ENCODE data around the gene NECTIN2. TPM values are rescaled to one million over a fixed set of nuclear protein-coding genes. Genes with fewer than 3 reads are reported as not detected.

NECTIN2 gene
- total and polyA plus RNA-seq, 10 donors = 14.3 to 136 (median 98.6) TPM

GRCh38 chr19:44871809-44872208 lies 25.7 kb downstream of the NECTIN2 start:
- Histone ChIP-seq H3K36me3 (peaks cover 0 to 73% (median 40%) of the 10 kb centered on the region in 6 donors), H3K4me1 (peaks cover 6 to 59% (median 36%) of the 10 kb centered on the region in 6 donors), H3K27me3 (replicated peaks in 1 of 7) (no peaks in the 10 kb centered on the region), H3K27ac (peak overlapping the region in 1 of 8 donors; percentile 91), H3K9me3 (no peaks in the 10 kb centered on the region), H3K4me3 (no peak overlapping the region)
- intact Hi-C loops (cut with DNase I; ENCODE audit: low total_unique reads) = no loop called here
- DNase-seq = no peak
- 87 to 93% (median 93%) methylated on average over 14 of the region's 14 CpGs for WGBS, 5 donors
- TF ChIP-seq POLR2A (IDR thresholded peaks at IDR 0.05) = no peak
- TF ChIP-seq POLR2AphosphoS5 (IDR thresholded peaks at IDR 0.05) = peak in 1 of 3 donors; percentile 40
- no peak for TF ChIP-seq CTCF (IDR thresholded peaks at IDR 0.05 in 8 of 11, conservative IDR thresholded peaks at IDR 0.05 in 3 of 11)

GRCh38 chr19:44872661-44873060 lies 26.6 kb downstream of the NECTIN2 start:
- H3K36me3 ChIP-seq = peaks cover 0 to 73% (median 40%) of the 10 kb centered on the region in 6 donors
- no peaks in the 10 kb centered on the region for H3K27me3 ChIP-seq (replicated peaks in 1 of 7)
- WGBS, 5 donors = 76 to 86% (median 81%) methylated on average over 4 of the region's 4 CpGs
- no peak overlapping the region for H3K4me3 ChIP-seq
- H3K9me3 ChIP-seq = no peaks in the 10 kb centered on the region
- peaks cover 6 to 59% (median 34%) of the 10 kb centered on the region in 6 donors for H3K4me1 ChIP-seq
- H3K27ac ChIP-seq = no peak overlapping the region
- TF ChIP-seq POLR2AphosphoS5 (IDR thresholded peaks at IDR 0.05) (no peak), CTCF (IDR thresholded peaks at IDR 0.05 in 8 of 11, conservative IDR thresholded peaks at IDR 0.05 in 3 of 11) (no peak), POLR2A (IDR thresholded peaks at IDR 0.05) (no peak)
- intact Hi-C loops (cut with DNase I; ENCODE audit: low total_unique reads) = no loop called here
- no peak for DNase-seq

DNA sequence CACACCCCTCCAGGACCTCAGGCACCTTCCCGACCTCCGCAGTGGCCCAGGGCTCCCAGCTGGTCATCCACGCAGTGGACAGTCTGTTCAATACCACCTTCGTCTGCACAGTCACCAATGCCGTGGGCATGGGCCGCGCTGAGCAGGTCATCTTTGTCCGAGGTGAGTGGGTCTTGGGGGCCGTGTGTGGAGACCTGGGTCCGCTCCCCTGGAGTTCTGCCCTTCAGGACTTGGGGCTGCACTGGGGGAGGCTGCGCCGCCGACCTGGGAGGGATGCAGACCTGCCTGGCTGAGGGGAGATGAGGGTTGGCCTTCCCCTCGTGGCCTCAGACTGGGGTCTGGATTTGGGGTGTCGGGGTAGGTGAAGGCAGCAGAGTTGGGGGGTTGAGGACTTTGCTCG lies 28.2 kb downstream of the NECTIN2 start:
- 91 to 96% (median 93%) methylated on average over 15 to 16 of the region's 16 CpGs for WGBS, 5 donors
- intact Hi-C loops (cut with DNase I; ENCODE audit: low total_unique reads) = no loop called here
- DNase-seq = no peak
- TF ChIP-seq POLR2AphosphoS5 (IDR thresholded peaks at IDR 0.05) = peak in 1 of 3 donors; percentile 38
- no peak for TF ChIP-seq CTCF (IDR thresholded peaks at IDR 0.05 in 8 of 11, conservative IDR thresholded peaks at IDR 0.05 in 3 of 11)
- Histone ChIP-seq H3K4me1 (peaks cover 6 to 51% (median 25%) of the 10 kb centered on the region in 6 donors), H3K36me3 (peaks cover 0 to 87% (median 40%) of the 10 kb centered on the region in 6 donors), H3K27ac (no peak overlapping the region), H3K4me3 (no peak overlapping the region), H3K27me3 (replicated peaks in 1 of 7) (no peaks in the 10 kb centered on the region), H3K9me3 (no peaks in the 10 kb centered on the region)

- H3K27me3 ChIP-seq (replicated peaks in 1 of 7) = no peaks in the 10 kb centered on the region
- peaks cover 0 to 94% (median 40%) of the 10 kb centered on the region in 6 donors for H3K36me3 ChIP-seq
- DNase-seq = no peak
- H3K4me3 ChIP-seq = no peak overlapping the region
- no peaks in the 10 kb centered on the region for H3K9me3 ChIP-seq
- intact Hi-C loops (cut with DNase I; ENCODE audit: low total_unique reads) = no loop called here
- peak overlapping the region in 1 of 8 donors; percentile 42 for H3K27ac ChIP-seq
- no peak for TF ChIP-seq CTCF (IDR thresholded peaks at IDR 0.05 in 8 of 11, conservative IDR thresholded peaks at IDR 0.05 in 3 of 11)
- peak in 1 of 3 donors; percentile 2 for TF ChIP-seq POLR2AphosphoS5 (IDR thresholded peaks at IDR 0.05)
- 75 to 88% (median 77%) methylated on average over 21 to 22 of the region's 22 CpGs for WGBS, 5 donors
- H3K4me1 ChIP-seq = peaks cover 0 to 41% (median 14%) of the 10 kb centered on the region in 6 donors
These were observed 29.8 kb downstream of the NECTIN2 start for GRCh38 chr19:44875666-44876451.

All from spleen (tissue), 11 donors.